ENCODE data around the gene FBXL7. TPM values are rescaled to one million over a fixed set of nuclear protein-coding genes. Genes with fewer than 3 reads are reported as not detected.

Gene FBXL7
- total RNA-seq, 1 experiment from 2014 or later = not detected

DNA sequence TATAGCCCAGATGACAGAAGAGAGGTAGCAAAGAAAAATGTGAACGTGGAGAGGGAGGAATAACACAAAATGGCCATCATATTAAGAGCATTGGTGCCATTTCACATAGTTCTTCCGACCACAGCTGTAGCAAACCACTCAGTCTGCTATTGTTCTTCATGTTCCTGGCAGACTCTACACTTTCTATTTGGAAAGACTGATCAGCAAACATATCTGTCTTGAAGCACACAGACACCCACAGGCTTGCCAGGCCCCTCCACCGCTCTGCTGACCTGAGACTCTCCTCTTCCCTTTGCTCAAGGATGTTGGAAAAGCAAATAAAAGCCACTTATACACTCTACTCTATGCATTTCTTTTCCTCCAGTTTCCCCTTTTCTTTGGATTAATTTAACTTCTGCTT is 298.0 kb downstream of the FBXL7 start:
- ChIA-PET POLR2A (ENCODE audit: unreplicated experiment) (no interaction called here), CTCF (no interaction called here)
- no peak for DNase-seq
- no peaks in the 10 kb centered on the region for H3K79me2 ChIP-seq (ENCODE audit: low read depth)
- H3K27me3 ChIP-seq (ENCODE audit: insufficient read depth, low read depth) = no peaks in the 10 kb centered on the region
- H2AFZ ChIP-seq = no peak overlapping the region
- no peak overlapping the region for H3K27ac ChIP-seq
- no peaks in the 10 kb centered on the region for H3F3A ChIP-seq (ENCODE audit: insufficient read depth, low read depth)
- H3K36me3 ChIP-seq (ENCODE audit: low read depth) = no peaks in the 10 kb centered on the region
- no peaks in the 10 kb centered on the region for H4K20me1 ChIP-seq (ENCODE audit: insufficient read depth)
- intact Hi-C loops (cut with micrococcal nuclease; ENCODE audit: unreplicated experiment) = no loop called here
- no peak overlapping the region for H3K4me2 ChIP-seq
- TF ChIP-seq, protein P1, sequence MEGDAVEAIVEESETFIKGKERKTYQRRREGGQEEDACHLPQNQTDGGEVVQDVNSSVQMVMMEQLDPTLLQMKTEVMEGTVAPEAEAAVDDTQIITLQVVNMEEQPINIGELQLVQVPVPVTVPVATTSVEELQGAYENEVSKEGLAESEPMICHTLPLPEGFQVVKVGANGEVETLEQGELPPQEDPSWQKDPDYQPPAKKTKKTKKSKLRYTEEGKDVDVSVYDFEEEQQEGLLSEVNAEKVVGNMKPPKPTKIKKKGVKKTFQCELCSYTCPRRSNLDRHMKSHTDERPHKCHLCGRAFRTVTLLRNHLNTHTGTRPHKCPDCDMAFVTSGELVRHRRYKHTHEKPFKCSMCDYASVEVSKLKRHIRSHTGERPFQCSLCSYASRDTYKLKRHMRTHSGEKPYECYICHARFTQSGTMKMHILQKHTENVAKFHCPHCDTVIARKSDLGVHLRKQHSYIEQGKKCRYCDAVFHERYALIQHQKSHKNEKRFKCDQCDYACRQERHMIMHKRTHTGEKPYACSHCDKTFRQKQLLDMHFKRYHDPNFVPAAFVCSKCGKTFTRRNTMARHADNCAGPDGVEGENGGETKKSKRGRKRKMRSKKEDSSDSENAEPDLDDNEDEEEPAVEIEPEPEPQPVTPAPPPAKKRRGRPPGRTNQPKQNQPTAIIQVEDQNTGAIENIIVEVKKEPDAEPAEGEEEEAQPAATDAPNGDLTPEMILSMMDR (conservative IDR thresholded peaks at IDR 0.05) = no peak
- no peak for TF ChIP-seq EZH2 (IDR thresholded peaks at IDR 0.05; ENCODE audit: low read depth)
- no peak overlapping the region for H3K4me3 ChIP-seq
- BruUV-seq (replicated peaks) = no TSS peak
- H3K4me1 ChIP-seq (replicated peaks; ENCODE audit: insufficient read depth) = no peaks in the 10 kb centered on the region
- no peaks in the 10 kb centered on the region for H3K9me2 ChIP-seq (ENCODE audit: insufficient read depth)
- H3K9me3 ChIP-seq (ENCODE audit: insufficient read depth, low read depth) = no peaks in the 10 kb centered on the region

DNA sequence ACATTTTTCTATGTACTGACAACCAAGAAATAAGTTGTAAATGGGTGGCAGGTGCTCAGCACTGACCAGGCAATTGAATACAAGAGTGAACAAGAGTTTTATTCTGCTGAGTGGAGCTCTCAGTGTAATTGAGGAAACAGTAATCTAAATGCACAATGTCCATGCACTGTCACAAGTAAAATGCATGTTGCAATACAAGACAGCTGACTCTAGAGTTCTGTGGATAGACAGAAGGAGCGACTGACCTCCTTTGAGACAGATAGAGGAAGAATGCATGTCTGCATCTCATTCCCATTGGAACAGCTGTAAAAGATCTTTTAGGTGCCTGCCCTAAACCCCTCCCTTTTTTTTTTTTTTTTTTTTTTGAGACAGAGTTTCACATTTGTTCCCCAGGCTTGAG is 299.0 kb downstream of the FBXL7 start:
- Histone ChIP-seq H3K9me2 (ENCODE audit: insufficient read depth) (no peaks in the 10 kb centered on the region), H3K9me3 (ENCODE audit: insufficient read depth, low read depth) (no peaks in the 10 kb centered on the region), H3K36me3 (ENCODE audit: low read depth) (no peaks in the 10 kb centered on the region), H4K20me1 (ENCODE audit: insufficient read depth) (no peaks in the 10 kb centered on the region), H3K27ac (no peak overlapping the region), H3K4me3 (no peak overlapping the region), H3F3A (ENCODE audit: insufficient read depth, low read depth) (no peaks in the 10 kb centered on the region), H3K4me1 (replicated peaks; ENCODE audit: insufficient read depth) (no peaks in the 10 kb centered on the region), H2AFZ (no peak overlapping the region), H3K27me3 (ENCODE audit: insufficient read depth, low read depth) (no peaks in the 10 kb centered on the region), H3K79me2 (ENCODE audit: low read depth) (no peaks in the 10 kb centered on the region), H3K4me2 (no peak overlapping the region)
- POLR2A ChIA-PET (ENCODE audit: unreplicated experiment) = no interaction called here
- TF ChIP-seq, protein P1 (conservative IDR thresholded peaks at IDR 0.05) = no peak
- TF ChIP-seq EZH2 (IDR thresholded peaks at IDR 0.05; ENCODE audit: low read depth) = no peak
- no TSS peak for BruUV-seq (replicated peaks)
- CTCF ChIA-PET = no interaction called here
- intact Hi-C loops (cut with micrococcal nuclease; ENCODE audit: unreplicated experiment) = no loop called here
- no peak for DNase-seq

DNA sequence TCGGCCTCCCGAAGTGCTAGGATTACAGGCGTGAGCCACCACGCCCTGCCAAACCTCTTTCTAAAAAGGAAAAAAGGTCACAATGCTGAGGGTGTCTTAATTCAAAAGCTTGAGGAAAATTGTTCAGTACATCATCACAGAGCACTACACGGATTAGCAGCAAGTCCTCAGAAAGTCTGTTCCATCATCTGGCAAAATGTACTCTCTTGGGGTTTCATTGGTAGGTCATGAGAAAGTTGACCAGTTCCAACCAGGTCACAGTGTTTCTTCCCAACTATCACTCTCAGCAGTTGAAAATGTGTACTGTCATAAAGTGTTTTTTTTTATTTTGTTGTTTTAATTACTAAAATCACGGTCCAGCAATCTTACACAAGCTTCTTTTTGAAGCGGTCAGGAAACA is 299.6 kb downstream of the FBXL7 start:
- no peaks in the 10 kb centered on the region for H3K9me3 ChIP-seq (ENCODE audit: insufficient read depth, low read depth)
- H3K36me3 ChIP-seq (ENCODE audit: low read depth) = no peaks in the 10 kb centered on the region
- intact Hi-C loops (cut with micrococcal nuclease; ENCODE audit: unreplicated experiment) = no loop called here
- ChIA-PET POLR2A (ENCODE audit: unreplicated experiment) (no interaction called here), CTCF (no interaction called here)
- no peak for TF ChIP-seq EZH2 (IDR thresholded peaks at IDR 0.05; ENCODE audit: low read depth)
- TF ChIP-seq, protein P1 (conservative IDR thresholded peaks at IDR 0.05) = no peak
- DNase-seq = no peak
- no peaks in the 10 kb centered on the region for H3K27me3 ChIP-seq (ENCODE audit: insufficient read depth, low read depth)
- no peaks in the 10 kb centered on the region for H3K79me2 ChIP-seq (ENCODE audit: low read depth)
- no peaks in the 10 kb centered on the region for H3K4me1 ChIP-seq (replicated peaks; ENCODE audit: insufficient read depth)
- BruUV-seq (replicated peaks) = no TSS peak
- H3K27ac ChIP-seq = no peak overlapping the region
- H3F3A ChIP-seq (ENCODE audit: insufficient read depth, low read depth) = no peaks in the 10 kb centered on the region
- no peaks in the 10 kb centered on the region for H4K20me1 ChIP-seq (ENCODE audit: insufficient read depth)
- H3K4me3 ChIP-seq = no peak overlapping the region
- no peaks in the 10 kb centered on the region for H3K9me2 ChIP-seq (ENCODE audit: insufficient read depth)
- no peak overlapping the region for H2AFZ ChIP-seq
- H3K4me2 ChIP-seq = no peak overlapping the region
